Endothelial cell of umbilical vein (primary cell): Measurements from ENCODE around the gene CBX5. TPM values are rescaled to one million over a fixed set of nuclear protein-coding genes. Genes with fewer than 3 reads are reported as not detected.

Experiments used
- BruUV-seq: library from RNA; stranded (reverse); fragments of 400-500 nt; replicated peaks from 2 replicates; lab custom pipeline; 2021; lab: Mats Ljungman, UMichigan
- CTCF ChIA-PET: fragments of 300-600, 350-600 bp; sonication (Branson Sonifier 250); formaldehyde crosslinking; loops from one replicate; lab custom pipeline; 2021; ENCODE audit warnings: antibody characterized with exemption, inconsistent platforms; lab: Charles Lee
- POLR2A ChIA-PET: fragments of 300-600, 350-600 bp; sonication (Branson Sonifier 250); formaldehyde crosslinking; loops from one replicate; lab custom pipeline; 2021; ENCODE audit warnings: antibody characterized with exemption, inconsistent platforms; lab: Charles Lee
- DNase-seq: peaks from one replicate; pipeline ENCODE4 v3.0.0-alpha.2; 2011; ENCODE audit warnings: low read depth, low spot score
- FAIRE-seq: peaks from 2 replicates; lab custom pipeline; 2011; peaks lifted over from hg19 to GRCh38; lab: Jason Lieb, UNC
- H2AFZ ChIP-seq: 2 replicates; pipeline ENCODE4 v1.6.0; 2012; ENCODE audit warnings: low read depth, low read length, control low read depth, inconsistent platforms
- H3K27ac ChIP-seq: 2 replicates; pipeline ENCODE4 v1.5.1; 2011; ENCODE audit warnings: low read depth, mild to moderate bottlenecking, control low read depth, low read length, moderate library complexity; ENCODE audit not compliant: insufficient read depth
- H3K27me3 ChIP-seq, 2 experiments: 2 replicates each; pipeline versions ENCODE4 v1.6.0 to v1.6.1; 2011; ENCODE audit warnings: low read length in 2 of 2, mixed read lengths in 1 of 2; ENCODE audit not compliant: control insufficient read depth in 2 of 2, insufficient read depth in 2 of 2
- H3K36me3 ChIP-seq, 2 experiments: 2 replicates in 1 of 2; 3 replicates in 1 of 2; pipeline ENCODE4 v1.5.1; 2011; ENCODE audit warnings: low read length in 2 of 2, mild to moderate bottlenecking in 1 of 2, moderate library complexity in 1 of 2; ENCODE audit not compliant: control insufficient read depth in 2 of 2, insufficient read depth in 2 of 2; ENCODE audit errors: extremely low read depth in 1 of 2
- H3K4me1 ChIP-seq: 3 replicates; pipeline ENCODE4 v1.5.1; 2011; ENCODE audit warnings: mild to moderate bottlenecking, low read length; ENCODE audit not compliant: control insufficient read depth, insufficient read depth; ENCODE audit errors: extremely low read depth
- H3K4me2 ChIP-seq: 2 replicates; pipeline ENCODE4 v1.6.1; 2011; ENCODE audit warnings: low read length, control low read depth, mixed read lengths; ENCODE audit not compliant: insufficient read depth
- H3K4me3 ChIP-seq, 3 experiments: fragments of 200-600 bp in 1 of 3; sonication (generic), shearing (Covaris generic) in 1 of 3; replicated peaks in 1 of 3; 2 replicates each; pipeline ENCODE4 v1.5.1; 2011 to 2016; ENCODE audit warnings: control low read depth in 3 of 3, low read length in 3 of 3, mild to moderate bottlenecking in 2 of 3, inconsistent platforms in 1 of 3, low read depth in 1 of 3, moderate library complexity in 1 of 3; ENCODE audit not compliant: insufficient read depth in 1 of 3
- H3K79me2 ChIP-seq: 2 replicates; pipeline ENCODE4 v1.6.0; 2012; ENCODE audit warnings: low read length, inconsistent platforms; ENCODE audit not compliant: control insufficient read depth, insufficient read depth
- H3K9ac ChIP-seq: replicated peaks from 2 replicates; pipeline ENCODE3; 2011; ENCODE audit warnings: low read length, control low read depth; ENCODE audit not compliant: insufficient read depth; ENCODE audit errors: extremely low read depth
- H3K9me1 ChIP-seq: replicated peaks from 3 replicates; pipeline ENCODE4 v1.6.0; 2011; ENCODE audit warnings: mild to moderate bottlenecking, low read length; ENCODE audit not compliant: control insufficient read depth, insufficient read depth; ENCODE audit errors: extremely low read depth
- H3K9me3 ChIP-seq: replicated peaks from 2 replicates; pipeline ENCODE4 v1.5.1; 2012; ENCODE audit warnings: low read length, inconsistent platforms; ENCODE audit not compliant: control insufficient read depth, insufficient read depth
- H4K20me1 ChIP-seq: replicated peaks from 2 replicates; pipeline ENCODE3; 2011; ENCODE audit warnings: mild to moderate bottlenecking, low read length; ENCODE audit not compliant: control insufficient read depth, insufficient read depth; ENCODE audit errors: extremely low read depth
- CTCF ChIP-seq, 2 donors: IDR thresholded peaks; 1 replicate in 1 of 2; 2 replicates in 1 of 2; pipeline ENCODE4 v1.5.1; 2011; ENCODE audit warnings: low read length in 2 of 2, mild to moderate bottlenecking in 2 of 2, moderate library complexity in 2 of 2, control low read depth in 1 of 2, inconsistent platforms in 1 of 2, low read depth in 1 of 2; ENCODE audit not compliant: insufficient read depth in 1 of 2; ENCODE audit errors: extremely low read depth in 1 of 2
- EZH2 ChIP-seq: IDR thresholded peaks from 2 replicates; pipeline ENCODE4 v1.6.1; 2012; ENCODE audit warnings: borderline replicate concordance, low read depth, mild to moderate bottlenecking, moderate library complexity, low read length, inconsistent platforms; ENCODE audit not compliant: severe bottlenecking
- FOS ChIP-seq: IDR thresholded peaks from 2 replicates; pipeline ENCODE4 v1.6.1; 2011; ENCODE audit warnings: mild to moderate bottlenecking, low read length, moderate library complexity, borderline replicate concordance; ENCODE audit not compliant: insufficient read depth
- GATA2 ChIP-seq: IDR thresholded peaks from 2 replicates; pipeline ENCODE4 v1.7.0; 2011; ENCODE audit warnings: low read depth, mild to moderate bottlenecking, moderate library complexity, mixed read lengths, low read length; ENCODE audit not compliant: insufficient read length, insufficient read depth
- JUN ChIP-seq: IDR thresholded peaks from 2 replicates; pipeline ENCODE4 v1.6.1; 2011; ENCODE audit warnings: borderline replicate concordance, low read depth; ENCODE audit not compliant: insufficient read length, insufficient read depth
- MAX ChIP-seq: IDR thresholded peaks from 2 replicates; pipeline ENCODE4 v1.6.1; 2011; ENCODE audit not compliant: insufficient read depth, insufficient read length
- MYC ChIP-seq: IDR thresholded peaks from one replicate; pipeline ENCODE4 v1.6.1; 2011; ENCODE audit warnings: mild to moderate bottlenecking, low read depth, low read length
- POLR2A ChIP-seq: IDR thresholded peaks from 2 replicates; pipeline ENCODE4 v1.6.1; 2012; ENCODE audit warnings: low read depth, mild to moderate bottlenecking, control low read depth, low read length
- POLR2AphosphoS5 ChIP-seq: IDR thresholded peaks from 2 replicates; pipeline ENCODE4 v1.6.1; 2012; ENCODE audit warnings: low read depth, mild to moderate bottlenecking, control low read depth, low read length, moderate library complexity; ENCODE audit not compliant: insufficient read depth
- dilution Hi-C: fragments of 300-500 bp; cut with MboI; formaldehyde crosslinking; loops from one replicate; pipeline ENCODE4 v1.15.0; 2019; ENCODE audit warnings: low sequenced_read_pairs; ENCODE audit not compliant: extremely low pct_ligation_motif_present
- intact Hi-C: fragments of 100-400 bp; cut with micrococcal nuclease; formaldehyde crosslinking; loops from one replicate; pipeline ENCODE4 v1.10.0; 2022
- polyA plus RNA-seq, 4 experiments: library from polyadenylated mRNA; depleted of rRNA in 3 of 4; stranded (reverse) in 3 of 4; unstranded in 1 of 4; fragments of >200 nt; gene quantifications; 2 replicates each; pipeline versions ENCODE4 v1.2.1 to v1.2.3, GENCODE V29; 2011 to 2012; ENCODE audit warnings: missing spikeins in 1 of 4
- total RNA-seq: library from RNA; stranded (reverse); gene quantifications from 2 replicates; pipeline ENCODE4 v1.2.3, GENCODE V29; 2021

Gene CBX5
- total and polyA plus RNA-seq, 2 donors (not counting 3 experiments of a cell fraction or from before 2014, with no cell fraction given): 22.8 to 111 TPM

GRCh38 chr12:54294953-54295566, 15.1 kb upstream of the CBX5 start:
- H3K4me1 ChIP-seq: no peaks in the 10 kb centered on the region
- no peak overlapping the region for H3K9ac ChIP-seq
- H3K36me3 ChIP-seq: no peaks in the 10 kb centered on the region
- POLR2A ChIA-PET: no interaction called here
- no peak for FAIRE-seq
- no TSS peak for BruUV-seq
- intact Hi-C loops (loop anchor here (1.0 to 2.0 kb wide), 2 partner anchors 65 to 74 kb away; no protein-coding TSS in a partner anchor), dilution Hi-C loops (no loop called here)
- H3K9me1 ChIP-seq: no peaks in the 10 kb centered on the region
- H2AFZ ChIP-seq: no peak overlapping the region
- no peak overlapping the region for H3K27ac ChIP-seq
- TF ChIP-seq GATA2 (no peak), MAX (no peak), FOS (no peak), EZH2 (no peak), POLR2AphosphoS5 (no peak), MYC (no peak), CTCF (IDR thresholded peaks at IDR 0.05; ENCODE audit: extremely low read depth in 1 of 2, insufficient read depth in 1 of 2, low read depth in 1 of 2, low read length in 2 of 2) (no peak), POLR2A (no peak), JUN (no peak)
- no peak overlapping the region for H3K4me3 ChIP-seq
- no peaks in the 10 kb centered on the region for H3K79me2 ChIP-seq
- no peak for DNase-seq
- CTCF ChIA-PET: interaction anchor here (0.9 to 2.7 kb wide), 5 partner anchors 12 to 85 kb away, joined by 4 to 15 read pairs (median 7); partner anchors contain the start of gene COPZ1
- H4K20me1 ChIP-seq: no peaks in the 10 kb centered on the region
- H3K27me3 ChIP-seq: peaks cover 10 to 13% of the 10 kb centered on the region in 2 experiments
- no peak overlapping the region for H3K4me2 ChIP-seq
- no peaks in the 10 kb centered on the region for H3K9me3 ChIP-seq
